ENCODE measurements around the gene PHAF1. TPM values are rescaled to one million over a fixed set of nuclear protein-coding genes. Genes with fewer than 3 reads are reported as not detected.

Gene PHAF1
- total and polyA plus RNA-seq, 2 of the 13 experiments (the other 11 are each of a cell fraction or from before 2014, with no cell fraction given), result 48.3 to 174 TPM

GRCh38 chr16:67170168-67170948, 60.6 kb downstream of the PHAF1 start, which contains the start of gene NOL3 (continued):
- peak; percentile 80 for TF ChIP-seq CSRNP1 (CRISPR knock-in tag; IDR thresholded peaks at IDR 0.05)
- no peak for TF ChIP-seq ZNF615 (CRISPR knock-in tag; IDR thresholded peaks at IDR 0.05; ENCODE audit: borderline replicate concordance)
- TF ChIP-seq ZNF274 (CRISPR knock-in tag; IDR thresholded peaks at IDR 0.05), result 0 out of 2 replicates have a peak, but pooled peaks have one; percentile 10
- 0 out of 2 replicates have a peak, but pooled peaks have one; percentile 12 for TF ChIP-seq ZNF235 (CRISPR knock-in tag; IDR thresholded peaks at IDR 0.05; ENCODE audit: borderline replicate concordance)
- no peak; the same call in none of the 2 replicates for TF ChIP-seq NRL (CRISPR knock-in tag; IDR thresholded peaks at IDR 0.05; ENCODE audit: borderline replicate concordance)
- 0 out of 2 replicates have a peak, but pooled peaks have one; percentile 16 for TF ChIP-seq ZNF740 (CRISPR knock-in tag; IDR thresholded peaks at IDR 0.05)
- TF ChIP-seq, protein P1, sequence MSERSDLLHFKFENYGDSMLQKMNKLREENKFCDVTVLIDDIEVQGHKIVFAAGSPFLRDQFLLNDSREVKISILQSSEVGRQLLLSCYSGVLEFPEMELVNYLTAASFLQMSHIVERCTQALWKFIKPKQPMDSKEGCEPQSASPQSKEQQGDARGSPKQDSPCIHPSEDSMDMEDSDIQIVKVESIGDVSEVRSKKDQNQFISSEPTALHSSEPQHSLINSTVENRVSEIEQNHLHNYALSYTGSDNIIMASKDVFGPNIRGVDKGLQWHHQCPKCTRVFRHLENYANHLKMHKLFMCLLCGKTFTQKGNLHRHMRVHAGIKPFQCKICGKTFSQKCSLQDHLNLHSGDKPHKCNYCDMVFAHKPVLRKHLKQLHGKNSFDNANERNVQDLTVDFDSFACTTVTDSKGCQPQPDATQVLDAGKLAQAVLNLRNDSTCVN (CRISPR knock-in tag; IDR thresholded peaks at IDR 0.05; ENCODE audit: borderline replicate concordance), result peak; percentile 64; the same call in 1 of the 2 replicates
- TF ChIP-seq ZBTB7A (CRISPR knock-in tag; IDR thresholded peaks at IDR 0.05), result peak; percentile 86
- peak; percentile 62 for TF ChIP-seq ZNF547 (CRISPR knock-in tag; IDR thresholded peaks at IDR 0.05)
- TF ChIP-seq E2F2 (CRISPR knock-in tag; IDR thresholded peaks at IDR 0.05; ENCODE audit: borderline replicate concordance), result peak; percentile 45; the same call in 1 of the 2 replicates
- TF ChIP-seq TARDBP (CRISPR knock-in tag; IDR thresholded peaks at IDR 0.05), result peak; percentile 47; the same call in 1 of the 2 replicates
- peak in 1 of 2 experiments; percentile 82; a peak in 3 of 4 replicates for TF ChIP-seq HMGXB4 (CRISPR knock-in tag; IDR thresholded peaks at IDR 0.05; ENCODE audit: borderline replicate concordance in 1 of 2, low read depth in 1 of 2)
- peak; percentile 92 for TF ChIP-seq AHR (CRISPR knock-in tag; IDR thresholded peaks at IDR 0.05)
- TF ChIP-seq HNF4G (IDR thresholded peaks at IDR 0.05; ENCODE audit: borderline replicate concordance, low read depth, low read length), result no peak
- peak; percentile 33; the same call in 1 of the 2 replicates for TF ChIP-seq HNF4G (CRISPR knock-in tag; IDR thresholded peaks at IDR 0.05; ENCODE audit: borderline replicate concordance, low read depth)
- TF ChIP-seq MAFK (conservative IDR thresholded peaks at IDR 0.05 in 1 of 2, IDR thresholded peaks at IDR 0.05 in 1 of 2; ENCODE audit: low read length in 2 of 2), result 0 out of 4 replicates have a peak, but pooled peaks of 1 of the 2 experiments have one; percentile 27
- 0 out of 2 replicates have a peak, but pooled peaks have one; percentile 25 for TF ChIP-seq ZNF891 (CRISPR knock-in tag; IDR thresholded peaks at IDR 0.05)
- peak; percentile 77 for TF ChIP-seq ZBTB38 (CRISPR knock-in tag; IDR thresholded peaks at IDR 0.05)
- peak; percentile 74 for TF ChIP-seq SP4 (CRISPR knock-in tag; IDR thresholded peaks at IDR 0.05)
- TF ChIP-seq ZNF607 (CRISPR knock-in tag; IDR thresholded peaks at IDR 0.05; ENCODE audit: borderline replicate concordance), result peak; percentile 60
- peak; percentile 8; the same call in 1 of the 2 replicates for TF ChIP-seq THAP11 (CRISPR knock-in tag; IDR thresholded peaks at IDR 0.05)
- no peak for TF ChIP-seq PAF1 (CRISPR knock-in tag; IDR thresholded peaks at IDR 0.05)

All from HepG2 (cell line).